HCT116 (cell line): ENCODE data around the gene RTL3. TPM values are rescaled to one million over a fixed set of nuclear protein-coding genes. Genes with fewer than 3 reads are reported as not detected.

ENCODE experiments used
- ATAC-seq: fragments of 200-7000 bp; cut with Tn5 transposase; 2 replicates; pipeline ENCODE4 v1.9.1; 2020; ENCODE audit warnings: mild to moderate bottlenecking, moderate library complexity
- BruUV-seq: library from RNA; stranded (reverse); fragments of 400-500 nt; replicated peaks from 2 replicates; lab custom pipeline; 2021; lab: Mats Ljungman, UMichigan
- CTCF ChIA-PET: fragments of 300-600 bp; sonication (Branson Sonifier 250); formaldehyde crosslinking; loops from one replicate; lab custom pipeline; 2021; ENCODE audit warnings: antibody characterized with exemption; lab: Charles Lee
- POLR2A ChIA-PET: fragments of 300-600, 350-600 bp; sonication (Branson Sonifier 250); formaldehyde crosslinking; loops from one replicate; lab custom pipeline; 2021; ENCODE audit warnings: antibody characterized with exemption; lab: Charles Lee
- RAD21 ChIA-PET, 2 experiments: fragments of 300-600 bp; sonication (Branson Sonifier 250); formaldehyde crosslinking; loops; one replicate each; lab custom pipeline; 2023; ENCODE audit warnings: low total read pairs in 2 of 2; ENCODE audit not compliant: uncharacterized antibody in 2 of 2, unreplicated experiment in 2 of 2, low non-redundant PET in 1 of 2; lab: Charles Lee
- DNase-seq: peaks from one replicate; pipeline ENCODE4 v3.0.0-alpha.2; 2010; ENCODE audit warnings: low read depth, low spot score
- H2AFZ ChIP-seq: fragments of 200-600 bp; shearing (Covaris generic), sonication (generic); 2 replicates; pipeline ENCODE4 v1.6.1; 2017; ENCODE audit warnings: low read depth, mixed run types, mixed read lengths, antibody characterized with exemption, low read length; ENCODE audit not compliant: poor library complexity, severe bottlenecking
- H3K27ac ChIP-seq: 2 replicates; pipeline ENCODE4 v1.5.1; 2012; ENCODE audit warnings: low read depth, low read length
- H3K27me3 ChIP-seq: fragments of 200-600 bp; sonication (generic); 2 replicates; pipeline ENCODE4 v1.6.1; 2016; ENCODE audit warnings: mixed run types, low read length, mixed read lengths; ENCODE audit not compliant: insufficient read depth
- H3K36me3 ChIP-seq, 2 experiments: fragments of 200-500 bp in 1 of 2; fragments of 200-600 bp in 1 of 2; sonication (Bioruptor generic) in 1 of 2; sonication (generic) in 1 of 2; 2 replicates each; pipeline versions ENCODE4 v1.5.1 to v1.6.1; 2014 to 2016; ENCODE audit warnings: low read length in 2 of 2, inconsistent platforms in 1 of 2, mixed read lengths in 1 of 2, mixed run types in 1 of 2; ENCODE audit not compliant: insufficient read depth in 2 of 2, control insufficient read depth in 1 of 2
- H3K4me1 ChIP-seq, 2 experiments: fragments of 200-600 bp in 1 of 2; sonication (generic) in 1 of 2; 2 replicates each; pipeline versions ENCODE4 v1.5.1 to v1.6.1; 2012 to 2017; ENCODE audit warnings: low read length in 2 of 2, inconsistent platforms in 1 of 2, mild to moderate bottlenecking in 1 of 2, mixed read lengths in 1 of 2, mixed run types in 1 of 2, moderate library complexity in 1 of 2; ENCODE audit not compliant: insufficient read depth in 2 of 2, control insufficient read depth in 1 of 2
- H3K4me2 ChIP-seq: fragments of 200-600 bp; sonication (generic); 2 replicates; pipeline ENCODE4 v1.6.1; 2017; ENCODE audit warnings: mixed run types, low read length, mixed read lengths
- H3K4me3 ChIP-seq, 2 experiments: fragments of 200-600 bp in 1 of 2; sonication (generic) in 1 of 2; replicated peaks in 1 of 2; 2 replicates each; pipeline ENCODE4 v1.5.1; 2011 to 2016; ENCODE audit warnings: low read length in 2 of 2, control low read depth in 1 of 2, low read depth in 1 of 2, mild to moderate bottlenecking in 1 of 2, mixed read lengths in 1 of 2, mixed run types in 1 of 2
- H3K79me2 ChIP-seq: fragments of 200-600 bp; sonication (generic); 2 replicates; pipeline ENCODE4 v1.6.1; 2017; ENCODE audit warnings: mild to moderate bottlenecking, mixed run types, low read length, moderate library complexity, mixed read lengths; ENCODE audit not compliant: insufficient read depth
- H3K9ac ChIP-seq: fragments of 200-600 bp; sonication (generic); 2 replicates; pipeline ENCODE4 v1.6.1; 2016; ENCODE audit warnings: low read length, mixed read lengths
- H3K9me2 ChIP-seq: fragments of 200-600 bp; sonication (generic), shearing (Covaris generic); 2 replicates; pipeline ENCODE4 v1.6.1; 2017; ENCODE audit warnings: mixed run types, mild to moderate bottlenecking, moderate library complexity; ENCODE audit not compliant: insufficient read depth
- H3K9me3 ChIP-seq, 2 experiments: fragments of 200-500 bp in 1 of 2; fragments of 200-600 bp in 1 of 2; sonication (Bioruptor generic) in 1 of 2; sonication (generic) in 1 of 2; 2 replicates each; pipeline ENCODE4 v1.6.1; 2014 to 2017; ENCODE audit warnings: low read length in 2 of 2, mixed read lengths in 2 of 2, inconsistent platforms in 1 of 2, low read depth in 1 of 2, mild to moderate bottlenecking in 1 of 2, mixed run types in 1 of 2, moderate library complexity in 1 of 2; ENCODE audit not compliant: control insufficient read depth in 1 of 2, insufficient read depth in 1 of 2
- H4K20me1 ChIP-seq: fragments of 200-600 bp; sonication (generic), shearing (Covaris generic); 2 replicates; pipeline ENCODE4 v1.6.1; 2017; ENCODE audit warnings: mixed run types, mild to moderate bottlenecking, moderate library complexity; ENCODE audit not compliant: insufficient read depth
- CBX3 ChIP-seq: IDR thresholded peaks from 2 replicates; pipeline ENCODE4 v1.6.1; 2012; ENCODE audit warnings: low read depth
- CEBPB ChIP-seq: IDR thresholded peaks from 2 replicates; pipeline ENCODE4 v1.6.1; 2012; ENCODE audit warnings: low read depth
- EGR1 ChIP-seq: IDR thresholded peaks from 2 replicates; pipeline ENCODE4 v1.6.1; 2012; ENCODE audit warnings: low read depth
- EZH2phosphoT487 ChIP-seq: fragments of 200-600 bp; IDR thresholded peaks from 2 replicates; pipeline ENCODE4 v1.6.1; 2018; ENCODE audit warnings: antibody characterized with exemption, borderline replicate concordance
- JUND ChIP-seq: IDR thresholded peaks from 2 replicates; pipeline ENCODE4 v1.6.1; 2012
- POLR2A ChIP-seq: IDR thresholded peaks from 2 replicates; pipeline ENCODE4 v1.7.0; 2011; ENCODE audit warnings: borderline replicate concordance; ENCODE audit not compliant: insufficient read depth, insufficient read length; ENCODE audit errors: extremely low read depth
- POLR2AphosphoS5 ChIP-seq: IDR thresholded peaks from 2 replicates; pipeline ENCODE4 v1.6.1; 2011; ENCODE audit warnings: mild to moderate bottlenecking, low read depth, low read length, moderate library complexity
- RAD21 ChIP-seq: IDR thresholded peaks from 2 replicates; pipeline ENCODE4 v1.6.1; 2012; ENCODE audit warnings: low read depth, mild to moderate bottlenecking
- SIN3A ChIP-seq: IDR thresholded peaks from 2 replicates; pipeline ENCODE4 v1.6.1; 2012; ENCODE audit warnings: low read depth
- SP1 ChIP-seq: IDR thresholded peaks from 2 replicates; pipeline ENCODE4 v1.6.1; 2012; ENCODE audit warnings: low read depth
- SRF ChIP-seq: IDR thresholded peaks from 2 replicates; pipeline ENCODE4 v1.6.1; 2012; ENCODE audit warnings: low read depth
- ZFX ChIP-seq: fragments of 450-650 bp; IDR thresholded peaks from 2 replicates; pipeline ENCODE4 v1.6.1; 2017
- intact Hi-C: fragments of 100-400 bp; cut with micrococcal nuclease; formaldehyde crosslinking; loops from 2 replicates; pipeline ENCODE4 v1.10.0; 2022
- total RNA-seq: library from RNA; stranded (reverse); gene quantifications from one replicate; pipeline ENCODE4 v1.2.1, GENCODE V29; 2021; ENCODE audit not compliant: unreplicated experiment
- TF ChIP-seq, protein P1 (sequence below): IDR thresholded peaks from 2 replicates; pipeline ENCODE4 v1.6.1; 2012
- TF ChIP-seq, protein P2 (sequence below): IDR thresholded peaks from 2 replicates; pipeline ENCODE4 v1.6.1; 2012
- TF ChIP-seq, protein P3 (sequence below): IDR thresholded peaks from 2 replicates; pipeline ENCODE4 v1.6.1; 2011; ENCODE audit warnings: mild to moderate bottlenecking, low read length, moderate library complexity; ENCODE audit not compliant: insufficient replicate concordance; ENCODE audit errors: extremely low read depth
- TF ChIP-seq, protein P4 (sequence below), 3 experiments: fragments of 200-600 bp in 1 of 3; sonication (generic) in 1 of 3; IDR thresholded peaks in 2 of 3; conservative IDR thresholded peaks in 1 of 3; 2 replicates each; pipeline ENCODE4 v1.5.1; 2012 to 2017; ENCODE audit warnings: low read depth in 2 of 3, low read length in 2 of 3, antibody characterized with exemption in 1 of 3, borderline replicate concordance in 1 of 3, control low read depth in 1 of 3, mild to moderate bottlenecking in 1 of 3, mixed read lengths in 1 of 3, mixed run types in 1 of 3, moderate library complexity in 1 of 3; ENCODE audit not compliant: insufficient read depth in 1 of 3

RTL3 gene
- total RNA-seq, 1 experiment from 2014 or later: not detected

DNA sequence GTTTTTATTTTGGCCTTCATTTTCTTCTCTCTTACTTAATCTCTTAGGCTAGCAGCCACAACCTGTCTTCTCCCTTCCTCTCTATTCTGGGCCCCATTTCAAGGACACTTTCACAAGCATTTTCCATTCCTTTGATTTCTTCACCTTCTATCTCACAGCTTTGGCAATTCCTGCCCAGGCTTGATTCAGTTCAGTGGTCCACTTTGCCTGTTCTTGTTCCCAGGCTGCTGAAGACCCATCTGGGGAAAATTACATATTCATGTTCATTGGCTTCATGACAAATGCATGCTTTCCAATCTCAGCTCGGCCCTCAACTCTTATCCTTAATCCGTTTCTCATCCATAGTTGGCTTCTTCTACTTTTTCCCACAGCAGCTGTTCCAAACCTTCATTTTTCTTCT lies 49.7 kb upstream of the RTL3 start:
- ATAC-seq: no peak
- no peak for DNase-seq
- POLR2A ChIA-PET: no interaction called here
- Histone ChIP-seq H3K27ac (no peak overlapping the region), H3K9me2 (no peaks in the 10 kb centered on the region), H3K4me1 (no peaks in the 10 kb centered on the region), H4K20me1 (no peaks in the 10 kb centered on the region)
- no peak for TF ChIP-seq SP1
- TF ChIP-seq EGR1: no peak
- no peak for TF ChIP-seq ZFX
- TF ChIP-seq CEBPB: no peak
- no peak for TF ChIP-seq SIN3A
- no peak for TF ChIP-seq RAD21
- no peak for TF ChIP-seq JUND
- TF ChIP-seq, protein P1, sequence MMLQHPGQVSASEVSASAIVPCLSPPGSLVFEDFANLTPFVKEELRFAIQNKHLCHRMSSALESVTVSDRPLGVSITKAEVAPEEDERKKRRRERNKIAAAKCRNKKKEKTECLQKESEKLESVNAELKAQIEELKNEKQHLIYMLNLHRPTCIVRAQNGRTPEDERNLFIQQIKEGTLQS: no peak
- no peak for TF ChIP-seq POLR2AphosphoS5
- no peak for TF ChIP-seq POLR2A
- no peak for TF ChIP-seq SRF
- TF ChIP-seq EZH2phosphoT487: no peak
- TF ChIP-seq, protein P2, sequence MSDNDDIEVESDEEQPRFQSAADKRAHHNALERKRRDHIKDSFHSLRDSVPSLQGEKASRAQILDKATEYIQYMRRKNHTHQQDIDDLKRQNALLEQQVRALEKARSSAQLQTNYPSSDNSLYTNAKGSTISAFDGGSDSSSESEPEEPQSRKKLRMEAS: no peak
- TF ChIP-seq, protein P3, sequence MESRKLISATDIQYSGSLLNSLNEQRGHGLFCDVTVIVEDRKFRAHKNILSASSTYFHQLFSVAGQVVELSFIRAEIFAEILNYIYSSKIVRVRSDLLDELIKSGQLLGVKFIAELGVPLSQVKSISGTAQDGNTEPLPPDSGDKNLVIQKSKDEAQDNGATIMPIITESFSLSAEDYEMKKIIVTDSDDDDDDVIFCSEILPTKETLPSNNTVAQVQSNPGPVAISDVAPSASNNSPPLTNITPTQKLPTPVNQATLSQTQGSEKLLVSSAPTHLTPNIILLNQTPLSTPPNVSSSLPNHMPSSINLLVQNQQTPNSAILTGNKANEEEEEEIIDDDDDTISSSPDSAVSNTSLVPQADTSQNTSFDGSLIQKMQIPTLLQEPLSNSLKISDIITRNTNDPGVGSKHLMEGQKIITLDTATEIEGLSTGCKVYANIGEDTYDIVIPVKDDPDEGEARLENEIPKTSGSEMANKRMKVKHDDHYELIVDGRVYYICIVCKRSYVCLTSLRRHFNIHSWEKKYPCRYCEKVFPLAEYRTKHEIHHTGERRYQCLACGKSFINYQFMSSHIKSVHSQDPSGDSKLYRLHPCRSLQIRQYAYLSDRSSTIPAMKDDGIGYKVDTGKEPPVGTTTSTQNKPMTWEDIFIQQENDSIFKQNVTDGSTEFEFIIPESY: no peak
- TF ChIP-seq, protein P4, sequence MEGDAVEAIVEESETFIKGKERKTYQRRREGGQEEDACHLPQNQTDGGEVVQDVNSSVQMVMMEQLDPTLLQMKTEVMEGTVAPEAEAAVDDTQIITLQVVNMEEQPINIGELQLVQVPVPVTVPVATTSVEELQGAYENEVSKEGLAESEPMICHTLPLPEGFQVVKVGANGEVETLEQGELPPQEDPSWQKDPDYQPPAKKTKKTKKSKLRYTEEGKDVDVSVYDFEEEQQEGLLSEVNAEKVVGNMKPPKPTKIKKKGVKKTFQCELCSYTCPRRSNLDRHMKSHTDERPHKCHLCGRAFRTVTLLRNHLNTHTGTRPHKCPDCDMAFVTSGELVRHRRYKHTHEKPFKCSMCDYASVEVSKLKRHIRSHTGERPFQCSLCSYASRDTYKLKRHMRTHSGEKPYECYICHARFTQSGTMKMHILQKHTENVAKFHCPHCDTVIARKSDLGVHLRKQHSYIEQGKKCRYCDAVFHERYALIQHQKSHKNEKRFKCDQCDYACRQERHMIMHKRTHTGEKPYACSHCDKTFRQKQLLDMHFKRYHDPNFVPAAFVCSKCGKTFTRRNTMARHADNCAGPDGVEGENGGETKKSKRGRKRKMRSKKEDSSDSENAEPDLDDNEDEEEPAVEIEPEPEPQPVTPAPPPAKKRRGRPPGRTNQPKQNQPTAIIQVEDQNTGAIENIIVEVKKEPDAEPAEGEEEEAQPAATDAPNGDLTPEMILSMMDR (IDR thresholded peaks at IDR 0.05 in 2 of 3, conservative IDR thresholded peaks at IDR 0.05 in 1 of 3; ENCODE audit: borderline replicate concordance in 1 of 3, insufficient read depth in 1 of 3, low read depth in 2 of 3, low read length in 2 of 3): no peak
- no peak for TF ChIP-seq CBX3
- TF ChIP-seq, all 23 proteins: peak for 0
- Histone ChIP-seq H3K4me3 (no peak overlapping the region), H3K36me3 (no peaks in the 10 kb centered on the region), H2AFZ (no peak overlapping the region), H3K79me2 (no peaks in the 10 kb centered on the region), H3K9me3 (no peaks in the 10 kb centered on the region), H3K27me3 (no peaks in the 10 kb centered on the region), H3K9ac (no peak overlapping the region), H3K4me2 (no peak overlapping the region)
- ChIA-PET RAD21 (no interaction called here), CTCF (no interaction called here)
- no TSS peak for BruUV-seq
- intact Hi-C loops: no loop called here
